Measurements from ENCODE around the gene CCM2.
A peak's percentile ranks its signal among the peaks of the same experiment; 100 is the strongest.

DNA sequence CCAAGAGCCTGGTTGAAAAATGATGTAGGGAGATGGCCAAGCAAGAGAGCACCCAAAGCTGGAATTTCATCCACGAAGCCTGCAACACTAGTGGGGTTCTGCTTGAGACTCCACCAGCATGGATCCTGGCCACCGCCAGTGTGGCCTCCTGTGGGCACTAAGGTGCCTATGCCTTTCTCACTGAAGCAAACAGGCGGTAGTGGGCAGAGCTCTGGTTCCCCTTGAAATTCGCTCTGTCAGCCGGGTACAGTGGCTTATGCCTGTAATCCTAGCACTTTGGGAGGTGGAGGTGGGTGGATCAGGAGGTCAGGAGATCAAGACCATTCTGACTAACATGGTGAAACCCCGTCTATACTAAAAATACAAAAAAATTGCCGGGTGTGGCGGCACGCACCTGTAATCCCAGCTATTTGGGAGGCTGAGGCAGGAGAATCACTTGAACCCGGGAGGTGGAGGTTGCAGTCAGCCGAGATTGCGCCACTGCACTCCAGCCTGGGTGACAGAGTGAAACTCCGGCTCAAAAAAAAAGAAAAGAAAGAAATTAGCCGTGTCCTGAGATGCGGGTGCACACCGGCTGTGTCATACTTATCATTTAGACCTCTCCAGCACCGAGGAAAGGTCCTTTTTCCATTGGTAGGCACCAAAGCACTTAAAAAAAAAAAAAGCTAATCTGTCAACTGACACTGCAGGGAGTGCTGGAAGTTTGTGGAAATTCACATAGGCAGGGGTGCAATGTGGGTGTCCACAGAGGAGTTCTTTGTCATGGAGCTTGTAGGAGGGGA, 28.3 kb downstream of the CCM2 start:
- TF ChIP-seq, protein P1, sequence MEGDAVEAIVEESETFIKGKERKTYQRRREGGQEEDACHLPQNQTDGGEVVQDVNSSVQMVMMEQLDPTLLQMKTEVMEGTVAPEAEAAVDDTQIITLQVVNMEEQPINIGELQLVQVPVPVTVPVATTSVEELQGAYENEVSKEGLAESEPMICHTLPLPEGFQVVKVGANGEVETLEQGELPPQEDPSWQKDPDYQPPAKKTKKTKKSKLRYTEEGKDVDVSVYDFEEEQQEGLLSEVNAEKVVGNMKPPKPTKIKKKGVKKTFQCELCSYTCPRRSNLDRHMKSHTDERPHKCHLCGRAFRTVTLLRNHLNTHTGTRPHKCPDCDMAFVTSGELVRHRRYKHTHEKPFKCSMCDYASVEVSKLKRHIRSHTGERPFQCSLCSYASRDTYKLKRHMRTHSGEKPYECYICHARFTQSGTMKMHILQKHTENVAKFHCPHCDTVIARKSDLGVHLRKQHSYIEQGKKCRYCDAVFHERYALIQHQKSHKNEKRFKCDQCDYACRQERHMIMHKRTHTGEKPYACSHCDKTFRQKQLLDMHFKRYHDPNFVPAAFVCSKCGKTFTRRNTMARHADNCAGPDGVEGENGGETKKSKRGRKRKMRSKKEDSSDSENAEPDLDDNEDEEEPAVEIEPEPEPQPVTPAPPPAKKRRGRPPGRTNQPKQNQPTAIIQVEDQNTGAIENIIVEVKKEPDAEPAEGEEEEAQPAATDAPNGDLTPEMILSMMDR (IDR thresholded peaks at IDR 0.05 in 8 of 11, conservative IDR thresholded peaks at IDR 0.05 in 3 of 11), result no peak
- TF ChIP-seq POLR2AphosphoS5 (IDR thresholded peaks at IDR 0.05) (peak in 1 of 3 donors; percentile 20), POLR2A (IDR thresholded peaks at IDR 0.05) (no peak)
